GM12878 (cell line): ENCODE measurements around the gene AGAP1.

ENCODE experiments used
- FOXM1 ChIP-seq: IDR thresholded peaks from 2 replicates; pipeline ENCODE4 v1.6.1; 2012; ENCODE audit warnings: low read depth, mild to moderate bottlenecking, inconsistent platforms, low read length, moderate library complexity
- TF ChIP-seq, protein P1 (sequence below), 3 experiments: IDR thresholded peaks in 2 of 3; conservative IDR thresholded peaks in 1 of 3; 2 replicates each; pipeline ENCODE4 v1.5.1; 2011; ENCODE audit warnings: low read depth in 3 of 3, low read length in 3 of 3, mild to moderate bottlenecking in 3 of 3, control low read depth in 2 of 3, moderate library complexity in 2 of 3, inconsistent platforms in 1 of 3, mixed read lengths in 1 of 3; ENCODE audit not compliant: control insufficient read depth in 2 of 3, insufficient read depth in 1 of 3; ENCODE audit errors: extremely low read depth in 1 of 3

DNA sequence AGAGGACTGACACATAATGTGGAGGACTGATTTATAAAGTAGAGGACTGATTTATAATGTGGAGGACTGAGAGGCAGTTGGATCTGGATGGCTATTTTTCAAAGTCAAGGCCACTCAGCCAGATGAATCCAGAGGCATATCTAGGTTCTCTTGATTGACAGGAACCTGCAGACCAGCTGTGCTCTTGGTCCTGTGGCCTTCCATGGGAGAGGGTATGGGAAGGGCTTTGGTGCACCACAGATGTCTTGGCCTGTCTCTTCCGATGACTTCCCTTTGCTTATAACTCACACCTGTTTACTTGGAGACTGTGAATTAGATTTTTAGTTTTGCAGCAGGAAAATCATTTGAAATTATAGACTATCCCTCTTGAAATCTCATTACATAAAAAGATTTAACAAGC lies 32.3 kb downstream of the AGAP1 start:
- TF ChIP-seq, protein P1, sequence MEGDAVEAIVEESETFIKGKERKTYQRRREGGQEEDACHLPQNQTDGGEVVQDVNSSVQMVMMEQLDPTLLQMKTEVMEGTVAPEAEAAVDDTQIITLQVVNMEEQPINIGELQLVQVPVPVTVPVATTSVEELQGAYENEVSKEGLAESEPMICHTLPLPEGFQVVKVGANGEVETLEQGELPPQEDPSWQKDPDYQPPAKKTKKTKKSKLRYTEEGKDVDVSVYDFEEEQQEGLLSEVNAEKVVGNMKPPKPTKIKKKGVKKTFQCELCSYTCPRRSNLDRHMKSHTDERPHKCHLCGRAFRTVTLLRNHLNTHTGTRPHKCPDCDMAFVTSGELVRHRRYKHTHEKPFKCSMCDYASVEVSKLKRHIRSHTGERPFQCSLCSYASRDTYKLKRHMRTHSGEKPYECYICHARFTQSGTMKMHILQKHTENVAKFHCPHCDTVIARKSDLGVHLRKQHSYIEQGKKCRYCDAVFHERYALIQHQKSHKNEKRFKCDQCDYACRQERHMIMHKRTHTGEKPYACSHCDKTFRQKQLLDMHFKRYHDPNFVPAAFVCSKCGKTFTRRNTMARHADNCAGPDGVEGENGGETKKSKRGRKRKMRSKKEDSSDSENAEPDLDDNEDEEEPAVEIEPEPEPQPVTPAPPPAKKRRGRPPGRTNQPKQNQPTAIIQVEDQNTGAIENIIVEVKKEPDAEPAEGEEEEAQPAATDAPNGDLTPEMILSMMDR (IDR thresholded peaks at IDR 0.05 in 2 of 3, conservative IDR thresholded peaks at IDR 0.05 in 1 of 3; ENCODE audit: control insufficient read depth in 2 of 3, extremely low read depth in 1 of 3, insufficient read depth in 1 of 3, low read depth in 3 of 3, low read length in 3 of 3): no peak
- no peak for TF ChIP-seq FOXM1
